Ascending aorta (tissue), 2 donors: ENCODE results near the gene TMPRSS12. TPM values are rescaled to one million over a fixed set of nuclear protein-coding genes. Genes with fewer than 3 reads are reported as not detected.

Source experiments
- DNase-seq, 2 donors: peaks; one replicate each; pipeline ENCODE4 v3.0.0-alpha.2; 2019; ENCODE audit warnings: low spot score in 2 of 2
- H3K27ac ChIP-seq, 2 donors: fragments of 200-600 bp; sonication (generic); one replicate each; pipeline ENCODE4 v1.5.1; 2016 to 2017; ENCODE audit warnings: mild to moderate bottlenecking in 1 of 2
- H3K27me3 ChIP-seq: fragments of 200-600 bp; sonication (generic); one replicate; pipeline ENCODE4 v1.5.1; 2017
- H3K36me3 ChIP-seq, 2 donors: fragments of 200-600 bp; sonication (generic); one replicate each; pipeline ENCODE4 v1.5.1; 2016
- H3K4me1 ChIP-seq, 2 donors: fragments of 200-600 bp; sonication (generic); one replicate each; pipeline ENCODE4 v1.5.1; 2016 to 2017; ENCODE audit warnings: mild to moderate bottlenecking in 1 of 2
- H3K4me3 ChIP-seq, 2 donors: fragments of 200-600 bp; sonication (generic); one replicate each; pipeline ENCODE4 v1.5.1; 2016 to 2017; ENCODE audit warnings: mild to moderate bottlenecking in 1 of 2
- H3K9me3 ChIP-seq, 2 donors: fragments of 200-600 bp; sonication (generic); one replicate each; pipeline ENCODE4 v1.5.1; 2016
- intact Hi-C: fragments of 100-400 bp; cut with DNase I; formaldehyde crosslinking; loops from one replicate; pipeline ENCODE4 v1.15.1; 2023
- total RNA-seq: library from RNA; depleted of rRNA; stranded (reverse); fragments of >200 nt; gene quantifications from one replicate; pipeline ENCODE4 v1.1.0, GENCODE V29; 2016
- TF ChIP-seq, protein P1 (sequence below), 3 experiments: fragments of 200-600 bp in 2 of 3; fragments of 450-650 bp in 1 of 3; sonication (generic) in 2 of 3; IDR thresholded peaks; one replicate each; pipeline ENCODE4 v1.5.1; 2016 to 2019; ENCODE audit warnings: antibody characterized with exemption in 3 of 3, mild to moderate bottlenecking in 1 of 3, moderate library complexity in 1 of 3

The TMPRSS12 gene
- total RNA-seq, 1 donor from 2014 or later, result not detected

DNA sequence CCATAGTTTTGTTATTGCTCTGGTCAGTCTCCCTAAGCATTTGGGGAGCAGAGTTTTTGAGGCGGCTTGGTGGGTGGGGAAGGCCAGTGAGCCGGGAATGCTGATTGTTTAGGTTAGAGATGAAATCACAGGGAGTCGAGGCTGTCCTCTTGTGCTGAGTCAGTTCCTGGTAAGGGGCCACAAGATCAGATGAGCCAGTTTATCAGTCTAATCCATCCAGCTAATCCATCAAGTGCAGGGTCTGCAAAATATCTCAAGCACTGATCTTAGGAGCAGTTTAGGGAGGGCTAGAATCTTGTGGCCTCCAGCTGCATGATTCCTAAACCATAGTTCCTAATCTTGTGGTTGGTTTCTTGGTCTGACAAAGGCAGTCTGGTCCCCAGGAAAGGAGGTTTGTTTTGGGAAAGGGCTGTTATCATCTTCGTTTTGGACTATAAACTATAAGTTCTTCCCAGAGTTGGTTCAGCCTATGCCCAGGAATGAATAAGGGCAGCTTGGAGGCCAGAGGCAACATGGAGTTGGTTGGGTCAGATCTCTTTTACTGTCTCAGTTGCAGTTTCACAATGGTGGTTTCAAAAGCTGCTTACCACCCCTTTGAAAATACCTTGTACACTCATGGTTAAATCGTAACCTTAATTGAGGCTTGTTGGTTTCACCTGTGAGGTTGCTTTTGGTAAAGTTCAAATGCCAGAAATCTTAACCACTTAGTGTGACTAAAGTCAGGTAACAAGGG lies 76.0 kb downstream of the TMPRSS12 start:
- DNase-seq, result no peak
- intact Hi-C loops, result no loop called here
- TF ChIP-seq, protein P1, sequence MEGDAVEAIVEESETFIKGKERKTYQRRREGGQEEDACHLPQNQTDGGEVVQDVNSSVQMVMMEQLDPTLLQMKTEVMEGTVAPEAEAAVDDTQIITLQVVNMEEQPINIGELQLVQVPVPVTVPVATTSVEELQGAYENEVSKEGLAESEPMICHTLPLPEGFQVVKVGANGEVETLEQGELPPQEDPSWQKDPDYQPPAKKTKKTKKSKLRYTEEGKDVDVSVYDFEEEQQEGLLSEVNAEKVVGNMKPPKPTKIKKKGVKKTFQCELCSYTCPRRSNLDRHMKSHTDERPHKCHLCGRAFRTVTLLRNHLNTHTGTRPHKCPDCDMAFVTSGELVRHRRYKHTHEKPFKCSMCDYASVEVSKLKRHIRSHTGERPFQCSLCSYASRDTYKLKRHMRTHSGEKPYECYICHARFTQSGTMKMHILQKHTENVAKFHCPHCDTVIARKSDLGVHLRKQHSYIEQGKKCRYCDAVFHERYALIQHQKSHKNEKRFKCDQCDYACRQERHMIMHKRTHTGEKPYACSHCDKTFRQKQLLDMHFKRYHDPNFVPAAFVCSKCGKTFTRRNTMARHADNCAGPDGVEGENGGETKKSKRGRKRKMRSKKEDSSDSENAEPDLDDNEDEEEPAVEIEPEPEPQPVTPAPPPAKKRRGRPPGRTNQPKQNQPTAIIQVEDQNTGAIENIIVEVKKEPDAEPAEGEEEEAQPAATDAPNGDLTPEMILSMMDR (IDR thresholded peaks at IDR 0.05), result no peak
- peaks cover 0 to 18% of the 10 kb centered on the region in 2 donors for H3K4me1 ChIP-seq
- H3K27me3 ChIP-seq, result no peaks in the 10 kb centered on the region
- no peak overlapping the region for H3K4me3 ChIP-seq
- H3K36me3 ChIP-seq, result no peaks in the 10 kb centered on the region
- H3K27ac ChIP-seq, result no peak overlapping the region
- H3K9me3 ChIP-seq, result peaks cover 11 to 18% of the 10 kb centered on the region in 2 donors

DNA sequence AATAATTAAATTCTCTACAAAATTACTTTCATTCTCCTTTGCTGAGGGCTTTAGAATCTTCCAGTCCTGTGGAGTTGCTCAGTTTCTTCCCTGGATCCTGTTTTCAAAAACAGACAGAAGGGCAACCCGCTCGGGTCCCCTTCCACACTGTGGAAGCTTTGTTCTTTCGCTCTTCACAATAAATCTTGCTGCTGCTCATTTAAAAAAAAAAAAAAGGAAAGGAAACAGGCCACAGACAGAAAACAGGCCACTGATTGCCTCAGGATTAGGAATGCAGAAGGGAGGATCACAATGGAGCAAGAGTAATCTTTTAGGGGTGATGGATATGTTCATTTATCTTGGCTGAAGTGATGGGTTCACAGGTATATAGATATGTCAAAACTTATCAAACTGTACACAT lies 80.1 kb downstream of the TMPRSS12 start:
- Histone ChIP-seq H3K4me1 (peaks cover 0 to 18% of the 10 kb centered on the region in 2 donors), H3K36me3 (no peaks in the 10 kb centered on the region), H3K4me3 (peak overlapping the region in 1 of 2 donors; percentile 80), H3K27ac (peak overlapping the region; percentile 79 to 82), H3K27me3 (no peaks in the 10 kb centered on the region), H3K9me3 (no peaks in the 10 kb centered on the region)
- intact Hi-C loops, result loop anchor here (5.0 to 10.0 kb wide), 2 partner anchors 161 to 292 kb away; partner anchors contain the start of genes ATF1 and POU6F1
- DNase-seq, result no peak
- TF ChIP-seq, protein P1 (IDR thresholded peaks at IDR 0.05), result no peak

DNA sequence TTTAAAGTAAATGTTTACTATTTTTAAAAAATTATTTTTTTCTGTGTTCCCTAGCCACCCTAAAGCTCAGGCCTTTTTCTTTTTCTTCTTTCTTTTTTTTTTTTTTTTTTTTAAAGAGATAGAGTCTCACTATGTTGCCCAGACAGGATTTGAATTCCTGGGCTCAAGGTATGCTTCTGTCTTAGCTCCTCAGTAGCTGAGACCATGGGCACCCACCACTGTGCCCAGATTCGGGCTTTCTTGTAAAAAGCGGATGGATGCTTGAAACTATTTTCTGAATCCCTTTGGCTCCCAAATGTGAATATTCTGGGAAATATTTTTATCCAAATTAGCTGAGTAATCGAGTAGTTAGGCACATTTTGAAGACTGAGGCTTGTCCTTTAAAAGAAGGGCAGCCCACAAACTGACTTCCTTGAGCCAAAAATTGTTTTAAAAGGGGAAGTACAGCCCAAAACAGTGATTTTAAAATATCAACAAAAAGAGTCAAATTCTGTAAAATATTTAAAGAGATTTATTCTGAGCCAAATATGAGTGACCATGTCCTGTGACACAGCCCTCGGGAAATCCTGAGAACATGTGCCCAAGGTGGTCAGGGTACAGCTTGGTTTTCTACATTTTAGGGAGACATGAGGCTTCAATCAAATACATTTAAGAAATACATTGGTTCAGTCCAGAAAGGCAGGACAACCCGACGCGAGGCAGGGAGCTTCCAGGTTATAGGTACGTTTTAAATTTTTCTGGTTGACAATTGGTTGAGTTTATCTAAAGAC lies 80.8 kb downstream of the TMPRSS12 start:
- Histone ChIP-seq H3K27ac (peak overlapping the region; percentile 79 to 82), H3K4me1 (peaks cover 0 to 18% of the 10 kb centered on the region in 2 donors), H3K27me3 (no peaks in the 10 kb centered on the region), H3K4me3 (peak overlapping the region; percentile 75 to 80), H3K36me3 (no peaks in the 10 kb centered on the region), H3K9me3 (no peaks in the 10 kb centered on the region)
- TF ChIP-seq, protein P1 (IDR thresholded peaks at IDR 0.05), result no peak
- intact Hi-C loops, result loop anchor here (2.0 to 10.0 kb wide), 4 partner anchors 99 to 291 kb away; partner anchors contain the start of genes ATF1 and POU6F1
- no peak for DNase-seq

DNA sequence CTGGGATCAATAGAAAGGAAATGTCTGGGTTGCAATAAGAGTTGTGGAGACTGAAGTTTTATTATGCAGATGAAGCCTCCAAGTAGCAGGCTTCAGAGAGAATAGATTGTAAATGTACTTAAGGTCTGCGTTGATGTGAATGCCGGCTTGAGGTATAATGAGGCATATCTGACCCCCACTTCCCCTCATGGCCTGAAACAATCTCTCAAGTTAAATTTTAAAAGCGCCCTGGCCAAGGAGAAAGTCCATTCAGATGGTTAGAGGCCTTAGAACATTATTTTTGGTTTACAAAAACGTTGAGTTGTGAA lies 81.4 kb downstream of the TMPRSS12 start:
- no peaks in the 10 kb centered on the region for H3K27me3 ChIP-seq
- peaks cover 0 to 22% of the 10 kb centered on the region in 2 donors for H3K4me1 ChIP-seq
- no peaks in the 10 kb centered on the region for H3K9me3 ChIP-seq
- TF ChIP-seq, protein P1 (IDR thresholded peaks at IDR 0.05), result no peak
- H3K27ac ChIP-seq, result peak overlapping the region; percentile 79 to 82
- no peaks in the 10 kb centered on the region for H3K36me3 ChIP-seq
- peak overlapping the region; percentile 75 to 80 for H3K4me3 ChIP-seq
- intact Hi-C loops, result loop anchor here (2.0 to 10.0 kb wide), 4 partner anchors 99 to 291 kb away; partner anchors contain the start of genes ATF1 and POU6F1
- DNase-seq, result no peak

DNA sequence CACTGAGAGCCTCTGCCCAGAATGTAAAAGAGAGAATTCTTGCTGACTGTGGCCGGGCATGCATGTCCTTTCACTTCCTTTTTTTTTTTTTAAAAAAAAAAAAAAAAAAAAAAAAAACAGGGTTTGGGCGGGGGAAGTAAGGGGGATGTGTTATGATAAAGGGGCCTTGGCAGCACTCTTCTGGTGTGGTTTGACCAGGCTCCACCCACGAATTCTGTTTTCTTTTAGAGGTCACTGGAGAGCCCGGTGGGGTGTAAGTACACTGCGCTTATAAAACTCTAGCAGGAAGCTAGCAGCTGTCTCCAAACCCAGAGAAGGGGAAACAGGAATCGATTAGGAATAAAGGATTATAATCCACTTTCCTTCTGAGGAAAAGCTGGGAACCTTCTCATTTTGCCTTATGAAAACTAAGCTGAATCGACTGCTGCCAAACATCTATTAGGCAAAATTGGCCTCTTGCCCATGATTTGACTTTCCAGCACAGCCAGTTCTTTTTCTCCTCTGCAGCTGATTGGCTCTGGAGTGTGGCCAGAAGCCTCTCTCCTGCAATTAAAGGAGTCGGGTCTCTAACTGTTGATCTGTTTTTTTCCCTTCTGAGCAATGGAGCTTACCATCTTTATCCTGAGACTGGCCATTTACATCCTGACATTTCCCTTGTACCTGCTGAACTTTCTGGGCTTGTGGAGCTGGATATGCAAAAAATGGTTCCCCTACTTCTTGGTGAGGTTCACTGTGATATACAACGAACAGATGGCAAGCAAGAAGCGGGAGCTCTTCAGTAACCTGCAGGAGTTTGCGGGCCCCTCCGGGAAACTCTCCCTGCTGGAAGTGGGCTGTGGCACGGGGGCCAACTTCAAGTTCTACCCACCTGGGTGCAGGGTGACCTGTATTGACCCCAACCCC lies 82.0 kb downstream of the TMPRSS12 start:
- TF ChIP-seq, protein P1 (IDR thresholded peaks at IDR 0.05), result no peak
- H3K4me1 ChIP-seq, result peaks cover 0 to 24% of the 10 kb centered on the region in 2 donors
- H3K27ac ChIP-seq, result peak overlapping the region; percentile 79 to 82
- H3K4me3 ChIP-seq, result peak overlapping the region; percentile 75 to 80
- no peaks in the 10 kb centered on the region for H3K9me3 ChIP-seq
- H3K36me3 ChIP-seq, result peaks cover 0 to 1% of the 10 kb centered on the region in 2 donors
- intact Hi-C loops, result loop anchor here (1.0 to 10.0 kb wide), 5 partner anchors 61 to 290 kb away; partner anchors contain the start of genes ATF1 and POU6F1
- peak; percentile 63 to 96 for DNase-seq
- no peaks in the 10 kb centered on the region for H3K27me3 ChIP-seq
